Measurements from ENCODE around the gene SLC12A7.

Gene SLC12A7

GRCh38 chr5:1037671-1038416, 74.0 kb downstream of the SLC12A7 start:
- DNase-seq (ENCODE audit: low read depth in 1 of 2, low spot score in 1 of 2), result no peak

GRCh38 chr5:1037123-1037670, 74.7 kb downstream of the SLC12A7 start:
- DNase-seq (ENCODE audit: low read depth in 1 of 2, low spot score in 1 of 2), result no peak

- no peak for DNase-seq (ENCODE audit: low read depth in 1 of 2, low spot score in 1 of 2)
These were observed 75.2 kb downstream of the SLC12A7 start for GRCh38 chr5:1036504-1037122.

- no peak for DNase-seq (ENCODE audit: low read depth in 1 of 2, low spot score in 1 of 2)
These were observed 76.2 kb downstream of the SLC12A7 start for GRCh38 chr5:1035421-1036405.

GRCh38 chr5:1034986-1035385, 76.9 kb downstream of the SLC12A7 start:
- DNase-seq (ENCODE audit: low read depth in 1 of 2, low spot score in 1 of 2), result no peak

GRCh38 chr5:1034421-1034905, 77.4 kb downstream of the SLC12A7 start:
- no peak for DNase-seq (ENCODE audit: low read depth in 1 of 2, low spot score in 1 of 2)

- DNase-seq (ENCODE audit: low read depth in 1 of 2, low spot score in 1 of 2), result no peak
These were observed 78.0 kb downstream of the SLC12A7 start for GRCh38 chr5:1033606-1034420.

GRCh38 chr5:1033178-1033577, 78.7 kb downstream of the SLC12A7 start:
- DNase-seq (ENCODE audit: low read depth in 1 of 2, low spot score in 1 of 2), result no peak

GRCh38 chr5:1032551-1033027, 79.3 kb downstream of the SLC12A7 start:
- DNase-seq (ENCODE audit: low read depth in 1 of 2, low spot score in 1 of 2), result no peak

- no peak for DNase-seq (ENCODE audit: low read depth in 1 of 2, low spot score in 1 of 2)
These were observed 79.9 kb downstream of the SLC12A7 start for GRCh38 chr5:1032011-1032410.

GRCh38 chr5:1031306-1031959, 80.4 kb downstream of the SLC12A7 start:
- no peak for DNase-seq (ENCODE audit: low read depth in 1 of 2, low spot score in 1 of 2)

- no peak for DNase-seq (ENCODE audit: low read depth in 1 of 2, low spot score in 1 of 2)
These were observed 81.0 kb downstream of the SLC12A7 start for GRCh38 chr5:1030801-1031271.

- no peak for DNase-seq (ENCODE audit: low read depth in 1 of 2, low spot score in 1 of 2)
These were observed 81.8 kb downstream of the SLC12A7 start for GRCh38 chr5:1029945-1030625.

- no peak for DNase-seq (ENCODE audit: low read depth in 1 of 2, low spot score in 1 of 2)
These were observed 82.5 kb downstream of the SLC12A7 start for GRCh38 chr5:1029282-1029944.

GRCh38 chr5:1028481-1029281, 83.2 kb downstream of the SLC12A7 start:
- DNase-seq (ENCODE audit: low read depth in 1 of 2, low spot score in 1 of 2), result no peak

- no peak for DNase-seq (ENCODE audit: low read depth in 1 of 2, low spot score in 1 of 2)
These were observed 84.0 kb downstream of the SLC12A7 start for GRCh38 chr5:1027631-1028441.

All from activated T-helper 1 cell treated with anti-CD3 and anti-CD28 coated beads, Interleukin-2, amount 50 U/mL, for 16 hours (primary cell).